Osteoblast (primary cell): ENCODE results near the gene ANO3. TPM values are rescaled to one million over a fixed set of nuclear protein-coding genes. Genes with fewer than 3 reads are reported as not detected.

Experiments used
- DNase-seq: peaks from one replicate; pipeline ENCODE4 v3.0.0; 2011; ENCODE audit warnings: low spot score, mixed read lengths; ENCODE audit not compliant: insufficient read length; ENCODE audit errors: missing footprints
- H2AFZ ChIP-seq: 2 replicates; pipeline ENCODE4 v1.6.0; 2011; ENCODE audit warnings: mild to moderate bottlenecking, low read length
- H3K27ac ChIP-seq: 2 replicates; pipeline ENCODE4 v1.5.1; 2011; ENCODE audit warnings: mild to moderate bottlenecking, low read depth, low read length, moderate library complexity
- H3K27me3 ChIP-seq: 2 replicates; pipeline ENCODE4 v1.6.0; 2012; ENCODE audit warnings: mild to moderate bottlenecking, control low read depth, inconsistent platforms, low read length, moderate library complexity; ENCODE audit not compliant: insufficient read depth
- H3K36me3 ChIP-seq: 2 replicates; pipeline ENCODE4 v1.5.1; 2011; ENCODE audit warnings: mild to moderate bottlenecking, low read length, control low read depth, moderate library complexity; ENCODE audit not compliant: insufficient read depth
- H3K4me1 ChIP-seq: 2 replicates; pipeline ENCODE4 v1.5.1; 2011; ENCODE audit warnings: mild to moderate bottlenecking, low read length, control low read depth, moderate library complexity; ENCODE audit not compliant: insufficient read depth
- H3K4me2 ChIP-seq: 2 replicates; pipeline ENCODE4 v1.6.0; 2011; ENCODE audit warnings: mild to moderate bottlenecking, low read length; ENCODE audit not compliant: insufficient read depth
- H3K4me3 ChIP-seq: fragments of 200-600 bp; sonication (generic); 3 replicates; pipeline ENCODE4 v1.5.1; 2012; ENCODE audit warnings: mild to moderate bottlenecking, low read length, inconsistent platforms; ENCODE audit not compliant: insufficient read depth
- H3K79me2 ChIP-seq: 2 replicates; pipeline ENCODE4 v1.6.0; 2012; ENCODE audit warnings: mild to moderate bottlenecking, low read length, control low read depth, inconsistent platforms; ENCODE audit not compliant: insufficient read depth
- H3K9me3 ChIP-seq: 2 replicates; pipeline ENCODE4 v1.5.1; 2011; ENCODE audit warnings: low read depth, low read length, control low read depth
- H4K20me1 ChIP-seq: 2 replicates; pipeline ENCODE4 v1.6.0; 2012; ENCODE audit warnings: mild to moderate bottlenecking, low read length, control low read depth; ENCODE audit not compliant: insufficient read depth
- total RNA-seq: library from RNA; depleted of rRNA; stranded (reverse); fragments of >200 nt; gene quantifications from 2 replicates; pipeline ENCODE4 v1.2.3, GENCODE V29; 2012
- TF ChIP-seq, protein P1 (sequence below): IDR thresholded peaks from 2 replicates; pipeline ENCODE4 v1.5.1; 2011; ENCODE audit warnings: mild to moderate bottlenecking, low read depth, low read length, moderate library complexity; ENCODE audit errors: extremely low read depth

ANO3 gene
- total RNA-seq, 1 donor = under 0.01 TPM

DNA sequence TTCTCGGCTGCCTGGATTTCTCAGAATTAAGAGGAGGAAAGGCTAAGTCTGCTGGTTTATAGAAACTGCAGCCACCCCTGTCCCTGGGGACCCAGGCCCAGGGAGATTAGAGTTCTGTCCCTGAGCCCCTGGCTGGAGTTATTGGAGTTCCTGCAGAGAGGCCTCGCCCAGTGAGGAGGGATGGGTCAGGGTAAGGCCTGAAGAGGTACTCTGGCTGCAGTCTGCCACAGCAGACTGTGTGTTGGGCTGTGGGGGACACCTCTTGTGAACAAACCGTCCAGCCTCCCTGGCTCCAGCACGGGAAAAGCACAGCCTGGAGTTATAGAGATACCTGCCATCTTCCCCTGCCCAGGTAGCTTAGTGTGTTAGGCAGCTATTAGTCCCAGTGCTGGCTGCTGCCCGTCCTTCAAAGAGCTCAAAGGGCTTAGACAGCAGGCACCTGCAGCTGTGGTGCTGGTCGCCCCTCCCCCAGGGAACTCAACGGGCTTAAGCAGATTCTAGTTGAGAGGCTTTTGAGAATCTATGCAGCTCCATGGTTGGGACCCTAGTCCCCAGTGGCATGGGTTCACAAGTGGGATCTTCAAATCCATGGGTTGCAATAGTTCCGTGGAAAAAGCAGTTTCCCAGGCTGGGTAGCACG, 276.7 kb downstream of the ANO3 start:
- Histone ChIP-seq H3K27me3 (no peaks in the 10 kb centered on the region), H3K4me2 (no peak overlapping the region), H3K36me3 (no peaks in the 10 kb centered on the region), H3K9me3 (no peaks in the 10 kb centered on the region), H3K4me1 (no peaks in the 10 kb centered on the region), H3K4me3 (no peak overlapping the region), H2AFZ (no peak overlapping the region), H3K27ac (no peak overlapping the region), H4K20me1 (no peaks in the 10 kb centered on the region), H3K79me2 (no peaks in the 10 kb centered on the region)
- TF ChIP-seq, protein P1, sequence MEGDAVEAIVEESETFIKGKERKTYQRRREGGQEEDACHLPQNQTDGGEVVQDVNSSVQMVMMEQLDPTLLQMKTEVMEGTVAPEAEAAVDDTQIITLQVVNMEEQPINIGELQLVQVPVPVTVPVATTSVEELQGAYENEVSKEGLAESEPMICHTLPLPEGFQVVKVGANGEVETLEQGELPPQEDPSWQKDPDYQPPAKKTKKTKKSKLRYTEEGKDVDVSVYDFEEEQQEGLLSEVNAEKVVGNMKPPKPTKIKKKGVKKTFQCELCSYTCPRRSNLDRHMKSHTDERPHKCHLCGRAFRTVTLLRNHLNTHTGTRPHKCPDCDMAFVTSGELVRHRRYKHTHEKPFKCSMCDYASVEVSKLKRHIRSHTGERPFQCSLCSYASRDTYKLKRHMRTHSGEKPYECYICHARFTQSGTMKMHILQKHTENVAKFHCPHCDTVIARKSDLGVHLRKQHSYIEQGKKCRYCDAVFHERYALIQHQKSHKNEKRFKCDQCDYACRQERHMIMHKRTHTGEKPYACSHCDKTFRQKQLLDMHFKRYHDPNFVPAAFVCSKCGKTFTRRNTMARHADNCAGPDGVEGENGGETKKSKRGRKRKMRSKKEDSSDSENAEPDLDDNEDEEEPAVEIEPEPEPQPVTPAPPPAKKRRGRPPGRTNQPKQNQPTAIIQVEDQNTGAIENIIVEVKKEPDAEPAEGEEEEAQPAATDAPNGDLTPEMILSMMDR = no peak
- no peak for DNase-seq

DNA sequence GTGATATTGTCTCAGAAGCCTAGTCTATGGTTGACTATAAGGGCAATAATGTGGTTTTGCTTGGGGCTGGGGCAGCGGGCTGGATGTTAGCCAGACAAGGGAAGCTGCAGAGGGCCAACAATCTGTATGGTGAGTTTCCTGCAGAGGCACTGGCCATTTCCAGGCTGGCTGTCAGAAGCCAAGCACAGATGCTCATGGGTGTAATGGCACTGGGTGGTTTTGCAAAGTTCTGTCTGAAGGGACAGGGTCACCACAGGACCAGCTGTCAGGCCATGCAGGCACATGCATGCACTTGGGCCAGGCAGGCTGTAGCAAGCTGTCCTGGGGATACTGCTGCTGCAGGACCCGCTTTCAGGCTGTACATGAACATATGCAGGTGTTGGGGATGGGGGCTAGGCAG, 281.8 kb downstream of the ANO3 start:
- no peaks in the 10 kb centered on the region for H3K27me3 ChIP-seq
- H3K36me3 ChIP-seq = no peaks in the 10 kb centered on the region
- no peaks in the 10 kb centered on the region for H3K4me1 ChIP-seq
- TF ChIP-seq, protein P1 = no peak
- no peak for DNase-seq
- no peak overlapping the region for H3K4me3 ChIP-seq
- H4K20me1 ChIP-seq = no peaks in the 10 kb centered on the region
- H3K4me2 ChIP-seq = no peak overlapping the region
- H3K9me3 ChIP-seq = no peaks in the 10 kb centered on the region
- no peak overlapping the region for H3K27ac ChIP-seq
- H2AFZ ChIP-seq = no peak overlapping the region
- H3K79me2 ChIP-seq = no peaks in the 10 kb centered on the region

DNA sequence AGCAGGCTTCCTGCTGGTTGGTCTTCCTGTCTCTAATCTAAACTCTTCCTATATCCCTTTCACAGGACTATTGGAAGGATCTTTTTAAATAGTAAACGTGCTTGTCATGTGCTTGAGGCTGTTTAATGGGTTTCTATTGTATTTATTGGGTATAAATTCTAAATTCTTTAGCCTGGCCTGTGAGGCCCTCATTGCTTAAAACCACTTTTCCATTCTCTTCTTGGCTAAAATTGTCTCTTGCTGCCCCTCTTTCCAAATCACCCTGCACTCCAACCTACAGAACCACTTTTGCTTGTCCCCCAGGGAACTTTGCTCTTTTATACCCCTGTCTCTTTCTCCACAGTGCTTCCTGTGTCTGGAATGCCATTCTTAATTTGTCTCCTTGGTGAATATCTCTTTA, 286.5 kb downstream of the ANO3 start:
- TF ChIP-seq, protein P1 = no peak
- H3K9me3 ChIP-seq = no peaks in the 10 kb centered on the region
- H3K4me3 ChIP-seq = no peak overlapping the region
- H3K79me2 ChIP-seq = no peaks in the 10 kb centered on the region
- no peaks in the 10 kb centered on the region for H4K20me1 ChIP-seq
- H3K4me1 ChIP-seq = peaks cover 6% of the 10 kb centered on the region
- no peak overlapping the region for H3K4me2 ChIP-seq
- no peak overlapping the region for H3K27ac ChIP-seq
- no peaks in the 10 kb centered on the region for H3K36me3 ChIP-seq
- H3K27me3 ChIP-seq = no peaks in the 10 kb centered on the region
- DNase-seq = no peak
- no peak overlapping the region for H2AFZ ChIP-seq

- H3K79me2 ChIP-seq = no peaks in the 10 kb centered on the region
- DNase-seq = no peak
- peaks cover 6% of the 10 kb centered on the region for H3K4me1 ChIP-seq
- no peaks in the 10 kb centered on the region for H4K20me1 ChIP-seq
- no peak overlapping the region for H2AFZ ChIP-seq
- TF ChIP-seq, protein P1 = no peak
- no peak overlapping the region for H3K27ac ChIP-seq
- no peaks in the 10 kb centered on the region for H3K27me3 ChIP-seq
- no peaks in the 10 kb centered on the region for H3K9me3 ChIP-seq
- H3K4me3 ChIP-seq = no peak overlapping the region
- H3K36me3 ChIP-seq = no peaks in the 10 kb centered on the region
- no peak overlapping the region for H3K4me2 ChIP-seq
Measured at GRCh38 chr11:26620282-26621045, 288.5 kb downstream of the ANO3 start.
